HG03520 (cell line): ENCODE results near the gene SCLT1.
"Not testable (repeated sequence)": the region's sequence is repeated elsewhere in the genome, so short reads cannot be mapped to it uniquely, and the experiment has no call there.

Experiments used
- ATAC-seq: cut with Tn5 transposase; IDR thresholded peaks from one replicate; pipeline ENCODE4 v1.9.1; 2021; ENCODE audit warnings: mild to moderate bottlenecking, moderate library complexity; ENCODE audit not compliant: unreplicated experiment

SCLT1 gene

GRCh38 chr4:129080129-129080528 lies 13.2 kb downstream of the SCLT1 start:
- ATAC-seq, result no peak

GRCh38 chr4:129077326-129077725 lies 16.0 kb downstream of the SCLT1 start:
- no peak for ATAC-seq

- not testable (repeated sequence) for ATAC-seq
Measured at GRCh38 chr4:129069537-129069936, 23.8 kb downstream of the SCLT1 start.

- ATAC-seq, result no peak
Measured at GRCh38 chr4:129064717-129065116, 28.6 kb downstream of the SCLT1 start.

GRCh38 chr4:129063640-129064039 lies 29.7 kb downstream of the SCLT1 start:
- ATAC-seq, result no peak

GRCh38 chr4:129062580-129062979 lies 30.8 kb downstream of the SCLT1 start:
- no peak for ATAC-seq

GRCh38 chr4:129059028-129059427 lies 34.3 kb downstream of the SCLT1 start:
- ATAC-seq, result no peak

- no peak for ATAC-seq
Measured at GRCh38 chr4:129046055-129046959, 47.0 kb downstream of the SCLT1 start.

- no peak for ATAC-seq
Measured at GRCh38 chr4:129043523-129043922, 49.8 kb downstream of the SCLT1 start.

- ATAC-seq, result no peak
Measured at GRCh38 chr4:129040471-129040870, 52.9 kb downstream of the SCLT1 start.

GRCh38 chr4:129037093-129037492 lies 56.2 kb downstream of the SCLT1 start:
- ATAC-seq, result no peak

- no peak for ATAC-seq
Measured at GRCh38 chr4:129014566-129015509, 78.5 kb downstream of the SCLT1 start.

- ATAC-seq, result no peak
Measured at GRCh38 chr4:129008096-129008495, 85.2 kb downstream of the SCLT1 start.

- no peak for ATAC-seq
Measured at GRCh38 chr4:128986908-128987307, 106.4 kb downstream of the SCLT1 start.

- no peak for ATAC-seq
Measured at GRCh38 chr4:128986019-128986418, 107.3 kb downstream of the SCLT1 start.

- ATAC-seq, result no peak
Measured at GRCh38 chr4:128983771-128984485, 109.4 kb downstream of the SCLT1 start.

- ATAC-seq, result no peak
Measured at GRCh38 chr4:128981377-128981776, 112.0 kb downstream of the SCLT1 start.

- ATAC-seq, result no peak
Measured at GRCh38 chr4:128980816-128981326, 112.5 kb downstream of the SCLT1 start.

GRCh38 chr4:128979934-128980333 lies 113.4 kb downstream of the SCLT1 start:
- ATAC-seq, result no peak

GRCh38 chr4:128978985-128979384 lies 114.4 kb downstream of the SCLT1 start:
- no peak for ATAC-seq

GRCh38 chr4:128974136-128974581 lies 119.2 kb downstream of the SCLT1 start:
- ATAC-seq, result no peak
